Stimulated activated CD4-positive, alpha-beta T cell treated with anti-CD3 and anti-CD28 coated beads, Interleukin-2, amount 100 ng/mL, for 4 hours (primary cell): ENCODE measurements around the gene NOBOX.
"Not testable (repeated sequence)": the region's sequence is repeated elsewhere in the genome, so short reads cannot be mapped to it uniquely, and the experiment has no call there.

ENCODE experiments used
- DNase-seq: peaks from one replicate; pipeline ENCODE4 v3.0.0-alpha.2; 2020; ENCODE audit warnings: low read depth

NOBOX gene

DNA sequence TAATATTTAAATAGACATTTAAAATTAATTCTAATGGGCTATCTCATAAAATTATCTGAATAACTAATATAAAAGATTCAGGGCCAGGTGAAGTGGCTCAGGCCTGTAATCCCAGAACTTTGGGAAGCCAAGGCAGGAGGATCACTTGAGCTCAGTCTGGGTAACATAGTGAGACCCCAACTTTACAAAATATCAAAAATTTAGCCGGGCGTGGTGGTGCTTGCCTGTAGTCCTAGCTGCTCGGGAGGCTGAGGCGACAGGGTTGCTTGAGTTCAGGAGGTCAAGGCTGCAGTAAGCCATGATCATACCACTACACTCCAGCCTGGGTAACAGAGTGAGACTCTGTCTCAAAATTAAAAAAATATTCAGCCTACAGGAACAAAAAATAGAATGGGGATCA, 12.5 kb downstream of the NOBOX start:
- no peak for DNase-seq

DNA sequence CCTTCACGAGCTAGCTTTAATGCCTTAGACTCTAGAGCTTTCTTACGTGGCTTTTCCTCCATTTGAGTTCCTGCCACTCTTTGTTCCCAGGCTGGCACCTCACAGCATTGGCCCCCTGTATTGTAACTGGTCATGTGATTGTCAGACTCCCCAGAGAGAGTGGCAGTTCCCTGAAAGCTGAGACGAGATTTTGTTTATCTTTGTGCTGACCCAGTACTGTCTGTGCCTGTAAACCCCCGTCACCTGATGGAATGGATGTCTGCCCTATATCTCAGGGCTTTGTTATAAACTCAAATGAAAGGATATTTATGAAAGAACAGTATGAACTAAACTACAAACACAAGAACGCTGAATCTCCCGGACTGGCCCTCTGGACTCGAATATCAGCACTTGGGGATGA, 13.0 kb downstream of the NOBOX start:
- DNase-seq = no peak

- no peak for DNase-seq
Observed at GRCh38 chr7:144388950-144389349, 14.5 kb downstream of the NOBOX start.

GRCh38 chr7:144386741-144387140, 16.8 kb downstream of the NOBOX start:
- no peak for DNase-seq

GRCh38 chr7:144384555-144385245, 18.8 kb downstream of the NOBOX start:
- peak; percentile 46 for DNase-seq

DNA sequence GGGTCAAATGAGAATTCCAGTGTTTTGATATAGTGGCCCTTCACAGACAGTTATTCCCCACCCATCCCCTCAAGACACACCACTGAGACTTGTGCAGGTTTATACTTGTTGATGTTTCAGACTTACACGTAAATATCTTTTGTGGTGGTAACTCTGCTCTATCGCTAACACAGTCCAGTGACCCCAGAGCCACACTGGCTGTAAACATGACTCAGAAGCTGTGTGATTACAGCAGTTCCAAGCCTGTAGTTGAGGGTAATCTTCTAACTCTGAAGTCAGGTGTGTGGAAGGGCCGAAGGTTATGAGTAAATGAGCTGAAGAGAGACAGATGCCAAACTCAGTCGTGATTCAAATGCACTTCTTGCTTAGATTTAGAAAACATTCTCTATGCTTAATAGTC, 19.4 kb downstream of the NOBOX start:
- no peak for DNase-seq

DNA sequence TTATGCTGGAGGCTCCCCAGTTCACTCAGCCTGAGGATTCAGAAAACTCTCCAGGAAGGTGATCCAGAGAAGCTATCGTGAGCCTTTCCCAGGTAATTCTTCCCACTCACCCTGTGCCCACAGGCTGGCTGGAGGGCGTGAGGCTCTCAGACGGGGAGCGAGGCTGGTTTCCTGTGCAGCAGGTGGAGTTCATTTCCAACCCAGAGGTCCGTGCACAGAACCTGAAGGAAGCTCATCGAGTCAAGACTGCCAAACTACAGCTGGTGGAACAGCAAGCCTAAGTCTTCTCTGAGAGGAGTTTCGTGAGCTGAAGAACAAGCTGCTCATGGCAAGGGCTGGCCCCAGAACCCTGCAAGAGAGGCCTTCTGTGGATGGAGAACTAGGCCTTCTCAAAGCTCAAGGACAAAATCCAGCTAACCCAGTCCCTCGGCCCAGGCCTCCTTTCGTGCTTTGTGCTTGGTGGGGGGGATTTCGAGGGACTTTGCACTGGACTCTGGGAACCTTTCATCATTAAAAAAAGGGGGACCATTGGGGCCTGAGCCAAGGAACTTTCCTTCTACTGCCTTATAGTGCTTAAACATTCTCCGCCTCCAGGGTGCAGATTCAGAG, 23.6 kb downstream of the NOBOX start:
- DNase-seq = no peak

DNA sequence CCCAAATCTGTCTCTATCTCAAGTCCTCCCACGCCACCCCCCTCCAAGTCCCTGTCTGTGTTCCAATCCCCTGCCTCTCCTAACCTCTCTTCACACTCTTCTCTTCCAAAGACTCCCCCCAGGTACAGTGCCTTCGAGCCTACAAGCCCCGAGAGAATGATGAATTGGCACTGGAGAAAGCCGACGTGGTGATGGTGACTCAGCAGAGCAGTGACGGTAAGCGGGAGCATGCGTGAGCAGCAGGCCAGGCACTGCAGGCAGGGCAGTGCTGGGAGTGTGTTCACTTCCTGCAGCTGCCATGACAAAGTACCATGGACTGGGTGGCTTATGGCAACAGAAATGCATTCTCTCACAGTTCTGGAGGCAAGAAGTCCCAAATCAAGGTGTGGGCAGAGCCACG, 24.8 kb downstream of the NOBOX start:
- no peak for DNase-seq

- not testable (repeated sequence) for DNase-seq
Observed at GRCh38 chr7:144369221-144369620, 34.3 kb downstream of the NOBOX start.

GRCh38 chr7:144367250-144367649, 36.2 kb downstream of the NOBOX start:
- DNase-seq = not testable (repeated sequence)

DNA sequence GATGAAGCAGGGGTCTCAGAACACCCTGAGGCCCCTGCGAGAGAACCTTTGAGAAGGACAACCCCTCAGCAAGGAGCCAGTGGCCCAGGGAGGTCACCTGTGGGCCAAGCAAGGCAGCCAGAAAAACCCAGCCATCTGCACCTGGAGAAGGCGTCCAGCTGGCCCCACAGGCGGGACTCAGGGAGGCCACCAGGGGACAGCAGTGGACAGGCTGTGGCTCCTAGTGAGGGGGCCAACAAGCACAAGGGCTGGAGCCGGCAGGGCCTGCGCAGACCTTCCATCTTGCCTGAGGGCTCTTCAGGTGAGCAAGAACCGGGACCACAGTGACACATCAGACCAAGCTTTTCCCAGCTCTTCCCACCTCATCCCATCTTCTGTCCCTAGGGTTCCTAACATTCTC, 38.0 kb downstream of the NOBOX start:
- not testable (repeated sequence) for DNase-seq

DNA sequence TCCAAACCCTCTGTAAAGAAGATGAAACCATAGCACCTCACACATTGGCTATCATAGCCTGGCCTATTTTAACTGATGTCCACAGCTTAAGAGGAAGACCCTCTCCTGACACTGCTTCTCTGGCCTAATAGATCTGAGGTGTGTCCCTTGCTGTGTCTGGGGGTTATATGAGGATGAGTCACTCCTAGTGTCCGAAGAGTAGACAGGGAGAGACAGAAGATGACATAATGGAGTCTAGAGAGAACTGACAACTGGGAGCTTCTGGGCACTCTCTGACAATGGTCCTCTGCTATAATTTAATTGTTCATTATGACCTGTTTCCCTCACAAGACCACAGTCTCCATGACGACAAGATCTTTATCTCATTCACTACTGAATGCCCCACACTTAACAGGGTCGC, 41.4 kb downstream of the NOBOX start:
- DNase-seq = not testable (repeated sequence)

- not testable (repeated sequence) for DNase-seq
Observed at GRCh38 chr7:144356860-144357259, 46.6 kb downstream of the NOBOX start.

DNA sequence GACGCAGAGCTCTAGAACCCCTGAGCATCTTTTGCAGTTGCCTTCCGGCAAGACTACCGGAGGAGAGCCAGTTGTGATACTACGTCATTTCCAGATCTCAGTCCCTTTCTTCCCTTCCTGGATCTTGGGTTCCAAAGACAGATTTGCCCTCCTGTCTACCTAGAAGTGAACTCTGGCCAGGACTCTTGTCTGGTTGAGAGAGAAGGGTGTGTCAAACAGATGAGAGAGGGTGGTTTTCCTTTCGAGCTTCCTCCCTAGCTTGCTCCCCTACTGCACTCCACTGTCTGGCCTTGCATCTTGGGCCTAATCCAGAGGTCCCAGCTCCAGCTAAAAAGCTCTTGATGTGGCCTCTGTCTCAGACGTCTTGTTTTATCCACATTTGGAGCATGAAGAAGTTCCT, 47.3 kb downstream of the NOBOX start:
- not testable (repeated sequence) for DNase-seq

GRCh38 chr7:144355176-144355822, 48.2 kb downstream of the NOBOX start, which contains the start of gene ARHGEF5:
ARHGEF5 (plus strand) TSS chr7:144355402; CDS start chr7:144362670, 7,268 bp downstream.
- not testable (repeated sequence) for DNase-seq

- DNase-seq = not testable (repeated sequence)
Observed at GRCh38 chr7:144351667-144352066, 51.8 kb downstream of the NOBOX start.

DNA sequence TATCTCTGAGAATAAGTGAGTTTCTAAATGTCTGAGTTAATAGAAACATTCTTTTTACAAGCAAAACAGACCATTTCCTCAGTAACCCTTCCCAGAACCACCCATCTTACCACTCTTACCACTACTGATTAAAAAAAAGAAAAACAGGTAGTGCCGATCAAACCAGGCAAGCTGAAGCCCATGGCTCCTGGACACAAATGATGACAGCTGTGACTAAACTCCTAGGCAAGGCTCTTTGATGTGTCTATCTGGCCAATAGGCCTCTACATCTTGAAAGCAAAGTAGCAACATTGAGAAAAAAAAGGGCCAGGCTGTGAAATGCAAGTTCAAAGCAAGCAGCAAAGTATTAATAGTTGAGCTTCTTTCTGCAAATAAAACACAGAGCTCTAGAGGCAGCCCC, 54.9 kb downstream of the NOBOX start:
- DNase-seq = not testable (repeated sequence)
